ENCODE results near the gene DHCR7. TPM values are rescaled to one million over a fixed set of nuclear protein-coding genes. Genes with fewer than 3 reads are reported as not detected.

DHCR7 gene
- total RNA-seq, 4 donors from 2014 or later = 8.3 to 32.0 (median 23.7) TPM

GRCh38 chr11:71435278-71435951 lies 12.8 kb downstream of the DHCR7 start:
- TF ChIP-seq CTCF (IDR thresholded peaks at IDR 0.05) (no peak), POLR2A (IDR thresholded peaks at IDR 0.05) (no peak)
- Histone ChIP-seq H3K9me3 (no peaks in the 10 kb centered on the region), H3K4me3 (replicated peaks in 1 of 3) (no peak overlapping the region), H3K4me1 (peaks cover 6 to 16% of the 10 kb centered on the region in 2 donors), H3K27me3 (no peaks in the 10 kb centered on the region), H3K27ac (no peak overlapping the region), H3K36me3 (peaks cover 0 to 8% of the 10 kb centered on the region in 2 donors)
- 94 to 95% methylated on average over 36 to 39 of the region's 39 CpGs for WGBS, 2 donors
- intact Hi-C loops (cut with DNase I) = no loop called here
- no peak for DNase-seq

- H3K4me3 ChIP-seq (replicated peaks in 1 of 3) = no peak overlapping the region
- H3K36me3 ChIP-seq = peaks cover 0 to 8% of the 10 kb centered on the region in 2 donors
- no peaks in the 10 kb centered on the region for H3K27me3 ChIP-seq
- no peak for DNase-seq
- 86% methylated on average over 18 of the region's 18 CpGs for WGBS, 2 donors
- H3K9me3 ChIP-seq = no peaks in the 10 kb centered on the region
- no peak overlapping the region for H3K27ac ChIP-seq
- H3K4me1 ChIP-seq = peaks cover 6 to 16% of the 10 kb centered on the region in 2 donors
- TF ChIP-seq POLR2A (IDR thresholded peaks at IDR 0.05) (no peak), CTCF (IDR thresholded peaks at IDR 0.05) (no peak)
- intact Hi-C loops (cut with DNase I) = no loop called here
Observed at GRCh38 chr11:71434576-71435130, 13.5 kb downstream of the DHCR7 start.

GRCh38 chr11:71433648-71434450 lies 14.3 kb downstream of the DHCR7 start:
- peak; percentile 95 to 97 for DNase-seq
- intact Hi-C loops (cut with DNase I) = no loop called here
- H3K27ac ChIP-seq = peak overlapping the region in 1 of 3 donors; percentile 12

GRCh38 chr11:71432761-71433647 lies 15.2 kb downstream of the DHCR7 start:
- 91 to 100% methylated on average over 1 to 7 of the region's 7 CpGs for WGBS, 2 donors

More at GRCh38 chr11:71433648-71434450, 14.3 kb downstream of the DHCR7 start:
- no peaks in the 10 kb centered on the region for H3K9me3 ChIP-seq
- peaks cover 0 to 5% of the 10 kb centered on the region in 2 donors for H3K36me3 ChIP-seq
- no peaks in the 10 kb centered on the region for H3K27me3 ChIP-seq
- H3K4me3 ChIP-seq (replicated peaks in 1 of 3) = no peak overlapping the region
- H3K4me1 ChIP-seq = peaks cover 11 to 23% of the 10 kb centered on the region in 2 donors
- TF ChIP-seq CTCF (IDR thresholded peaks at IDR 0.05) = no peak
- TF ChIP-seq POLR2A (IDR thresholded peaks at IDR 0.05) = no peak
- 58 to 61% methylated on average over 16 to 19 of the region's 19 CpGs for WGBS, 2 donors

More at GRCh38 chr11:71432761-71433647, 15.2 kb downstream of the DHCR7 start:
- H3K36me3 ChIP-seq = no peaks in the 10 kb centered on the region
- peaks cover 11 to 29% of the 10 kb centered on the region in 2 donors for H3K4me1 ChIP-seq
- no peaks in the 10 kb centered on the region for H3K9me3 ChIP-seq
- no peak overlapping the region for H3K4me3 ChIP-seq (replicated peaks in 1 of 3)
- no peak for DNase-seq
- TF ChIP-seq CTCF (IDR thresholded peaks at IDR 0.05) = no peak
- TF ChIP-seq POLR2A (IDR thresholded peaks at IDR 0.05) = no peak
- intact Hi-C loops (cut with DNase I) = no loop called here
- H3K27me3 ChIP-seq = no peaks in the 10 kb centered on the region
- H3K27ac ChIP-seq = no peak overlapping the region
